Lower leg skin (tissue), 3 donors: ENCODE measurements around the gene MAST3.

Experiments used
- POLR2A ChIP-seq, 2 donors: fragments of 450-650 bp; IDR thresholded peaks; one replicate each; pipeline ENCODE4 v1.6.1; 2016 to 2017; ENCODE audit warnings: antibody characterized with exemption in 2 of 2, mild to moderate bottlenecking in 1 of 2, moderate library complexity in 1 of 2
- TF ChIP-seq, protein P1 (sequence below), 3 donors: fragments of 450-650 bp; IDR thresholded peaks; one replicate each; pipeline ENCODE4 v1.5.1; 2016; ENCODE audit warnings: antibody characterized with exemption in 3 of 3, mild to moderate bottlenecking in 3 of 3, moderate library complexity in 2 of 3

DNA sequence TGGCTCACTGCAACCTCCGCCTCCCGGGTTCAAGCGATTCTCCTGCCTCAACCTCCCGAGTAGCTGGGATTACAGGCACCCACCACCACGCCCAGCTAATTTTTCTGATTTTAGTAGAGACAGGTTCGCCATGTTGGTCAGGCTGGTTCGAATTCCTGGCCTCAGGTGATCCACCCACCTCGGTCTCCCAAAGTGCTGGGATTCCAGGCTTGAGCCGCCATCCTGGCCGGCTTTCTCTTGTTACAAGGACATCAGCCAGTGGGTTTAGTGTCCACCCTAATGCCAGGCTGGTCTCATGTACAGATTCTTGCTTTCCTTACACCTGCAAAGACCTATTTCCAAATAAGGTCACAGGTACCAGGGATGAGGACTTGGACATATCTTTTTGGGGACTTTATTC, 62.2 kb downstream of the MAST3 start:
- TF ChIP-seq POLR2A (IDR thresholded peaks at IDR 0.05), result no peak
- TF ChIP-seq, protein P1, sequence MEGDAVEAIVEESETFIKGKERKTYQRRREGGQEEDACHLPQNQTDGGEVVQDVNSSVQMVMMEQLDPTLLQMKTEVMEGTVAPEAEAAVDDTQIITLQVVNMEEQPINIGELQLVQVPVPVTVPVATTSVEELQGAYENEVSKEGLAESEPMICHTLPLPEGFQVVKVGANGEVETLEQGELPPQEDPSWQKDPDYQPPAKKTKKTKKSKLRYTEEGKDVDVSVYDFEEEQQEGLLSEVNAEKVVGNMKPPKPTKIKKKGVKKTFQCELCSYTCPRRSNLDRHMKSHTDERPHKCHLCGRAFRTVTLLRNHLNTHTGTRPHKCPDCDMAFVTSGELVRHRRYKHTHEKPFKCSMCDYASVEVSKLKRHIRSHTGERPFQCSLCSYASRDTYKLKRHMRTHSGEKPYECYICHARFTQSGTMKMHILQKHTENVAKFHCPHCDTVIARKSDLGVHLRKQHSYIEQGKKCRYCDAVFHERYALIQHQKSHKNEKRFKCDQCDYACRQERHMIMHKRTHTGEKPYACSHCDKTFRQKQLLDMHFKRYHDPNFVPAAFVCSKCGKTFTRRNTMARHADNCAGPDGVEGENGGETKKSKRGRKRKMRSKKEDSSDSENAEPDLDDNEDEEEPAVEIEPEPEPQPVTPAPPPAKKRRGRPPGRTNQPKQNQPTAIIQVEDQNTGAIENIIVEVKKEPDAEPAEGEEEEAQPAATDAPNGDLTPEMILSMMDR (IDR thresholded peaks at IDR 0.05), result no peak
